Sigmoid colon (tissue), 7 donors: ENCODE results near the gene FOLR1. TPM values are rescaled to one million over a fixed set of nuclear protein-coding genes. Genes with fewer than 3 reads are reported as not detected.
A peak's percentile ranks its signal among the peaks of the same experiment; 100 is the strongest.
"Not testable (repeated sequence)": the region's sequence is repeated elsewhere in the genome, so short reads cannot be mapped to it uniquely, and the experiment has no call there.

Experiments
- DNase-seq: peaks from one replicate; pipeline ENCODE4 v3.0.0-alpha.2; 2019
- H3K27ac ChIP-seq, 4 donors: fragments of 200-600 bp; sonication (generic); one replicate each; pipeline ENCODE4 v1.5.1; 2016 to 2019; ENCODE audit warnings: mild to moderate bottlenecking in 1 of 4
- H3K27me3 ChIP-seq, 3 donors: fragments of 200-600 bp; sonication (generic); one replicate each; pipeline ENCODE4 v1.5.1; 2019; ENCODE audit warnings: mild to moderate bottlenecking in 1 of 3
- H3K36me3 ChIP-seq, 4 donors: fragments of 200-600 bp; sonication (generic); one replicate each; pipeline ENCODE4 v1.5.1; 2016 to 2019
- H3K4me1 ChIP-seq, 4 donors: fragments of 200-600 bp; sonication (generic); one replicate each; pipeline ENCODE4 v1.5.1; 2017 to 2019
- H3K4me3 ChIP-seq, 4 donors: fragments of 200-600 bp; sonication (generic); one replicate each; pipeline ENCODE4 v1.5.1; 2017 to 2019; ENCODE audit warnings: mild to moderate bottlenecking in 2 of 4, moderate library complexity in 1 of 4
- H3K9me3 ChIP-seq, 4 donors: fragments of 200-600 bp in 3 of 4; sonication (generic) in 3 of 4; one replicate each; pipeline versions ENCODE4 v1.5.1 to v1.6.1; 2013 to 2019
- CTCF ChIP-seq, 4 experiments: fragments of 450-650 bp in 3 of 4; fragments of 200-600 bp in 1 of 4; IDR thresholded peaks; one replicate each; pipeline ENCODE4 v1.5.1; 2016 to 2019; ENCODE audit warnings: antibody characterized with exemption in 4 of 4, mild to moderate bottlenecking in 3 of 4, moderate library complexity in 2 of 4
- EP300 ChIP-seq, 4 donors: sonication (generic); formaldehyde crosslinking; IDR thresholded peaks; one replicate each; pipeline ENCODE4 v1.6.1; 2017; ENCODE audit warnings: antibody characterized with exemption in 4 of 4
- POLR2A ChIP-seq, 2 donors: fragments of 450-650 bp; IDR thresholded peaks; one replicate each; pipeline ENCODE4 v1.6.1; 2016; ENCODE audit warnings: antibody characterized with exemption in 2 of 2, mild to moderate bottlenecking in 2 of 2, moderate library complexity in 2 of 2
- POLR2AphosphoS5 ChIP-seq, 4 donors: sonication (generic); formaldehyde crosslinking; IDR thresholded peaks; one replicate each; pipeline ENCODE4 v1.6.1; 2017; ENCODE audit warnings: antibody characterized with exemption in 4 of 4
- WGBS, 2 donors: extraction: QIAGEN DNeasy Blood & Tissue Kit; methylation state at CpG; one replicate each; pipeline ENCODE4 v1.1.7; 2013; 5-methylcytosine and 5-hydroxymethylcytosine counted together
- intact Hi-C: fragments of 100-400 bp; cut with DNase I; formaldehyde crosslinking; loops from one replicate; pipeline ENCODE4 v1.15.1; 2023
- polyA plus RNA-seq, 3 donors: library from polyadenylated mRNA; stranded (reverse); fragments of 200-250 nt; gene quantifications; one replicate each; pipeline ENCODE4 v1.2.3, GENCODE V29; 2013
- total RNA-seq, 4 donors: library from RNA; depleted of rRNA; stranded (reverse); fragments of >200 nt; gene quantifications; one replicate each; pipeline ENCODE4 v1.1.0, GENCODE V29; 2016
- donor health status: healthy with polysubstance abuse.
- donor health status: Bipolar disorder and iron deficiency.
- donor health status: healthy.

The FOLR1 gene
- total and polyA plus RNA-seq, 7 donors, result 0.15 to 0.71 TPM; not detected in 5

GRCh38 chr11:72204886-72205285, 12.9 kb downstream of the FOLR1 start:
- H3K27me3 ChIP-seq, result no peaks in the 10 kb centered on the region
- intact Hi-C loops, result no loop called here
- no peak for DNase-seq
- H3K36me3 ChIP-seq, result no peaks in the 10 kb centered on the region
- no peaks in the 10 kb centered on the region for H3K9me3 ChIP-seq
- H3K4me3 ChIP-seq, result no peak overlapping the region
- no peaks in the 10 kb centered on the region for H3K4me1 ChIP-seq
- TF ChIP-seq POLR2A (IDR thresholded peaks at IDR 0.05) (no peak), EP300 (IDR thresholded peaks at IDR 0.05) (no peak), CTCF (IDR thresholded peaks at IDR 0.05) (no peak), POLR2AphosphoS5 (IDR thresholded peaks at IDR 0.05) (no peak)
- no peak overlapping the region for H3K27ac ChIP-seq

GRCh38 chr11:72206794-72207193, 14.9 kb downstream of the FOLR1 start:
- intact Hi-C loops, DNase-seq: not testable (repeated sequence)

GRCh38 chr11:72208281-72208680, 16.3 kb downstream of the FOLR1 start:
- no peak for TF ChIP-seq EP300 (IDR thresholded peaks at IDR 0.05)
- TF ChIP-seq POLR2AphosphoS5 (IDR thresholded peaks at IDR 0.05), result no peak
- no peak for TF ChIP-seq CTCF (IDR thresholded peaks at IDR 0.05)
- TF ChIP-seq POLR2A (IDR thresholded peaks at IDR 0.05), result no peak
- Histone ChIP-seq H3K36me3 (no peaks in the 10 kb centered on the region), H3K4me1 (no peaks in the 10 kb centered on the region), H3K4me3 (no peak overlapping the region), H3K27ac (no peak overlapping the region), H3K27me3 (no peaks in the 10 kb centered on the region), H3K9me3 (no peaks in the 10 kb centered on the region)
- WGBS, 2 donors, result 73 to 81% methylated on average over 3 of the region's 3 CpGs
- intact Hi-C loops, result no loop called here
- no peak for DNase-seq

More at GRCh38 chr11:72206794-72207193, 14.9 kb downstream of the FOLR1 start:
- not testable (repeated sequence) for H3K27ac ChIP-seq, H3K27me3 ChIP-seq, H3K4me3 ChIP-seq, H3K4me1 ChIP-seq, H3K9me3 ChIP-seq, H3K36me3 ChIP-seq
- WGBS, 2 donors, result 90 to 96% methylated on average over 2 of the region's 2 CpGs

DNA sequence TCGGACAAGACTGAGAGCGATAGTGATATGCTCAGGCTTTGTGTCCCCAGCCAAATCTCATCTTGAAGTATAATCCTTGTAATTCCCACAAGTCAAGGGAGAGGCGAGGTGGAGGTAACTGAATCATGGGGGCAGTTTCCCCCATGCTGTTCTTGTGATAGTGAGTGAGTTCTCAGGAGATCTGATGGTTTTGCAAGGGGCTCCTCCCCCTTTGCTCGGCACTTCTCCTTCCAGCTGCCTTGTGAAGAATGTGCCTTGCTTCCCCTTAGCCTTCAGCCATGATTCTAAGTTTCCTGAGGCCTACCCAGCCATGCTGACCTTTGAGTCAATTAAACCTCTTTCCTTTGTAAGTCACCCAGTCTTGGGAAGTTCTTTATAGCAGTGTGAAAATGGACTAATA, 17.2 kb downstream of the FOLR1 start:
- no peak overlapping the region for H3K27ac ChIP-seq
- no peaks in the 10 kb centered on the region for H3K27me3 ChIP-seq
- no peaks in the 10 kb centered on the region for H3K4me1 ChIP-seq
- WGBS, 2 donors, result 84 to 89% methylated on average over 4 of the region's 4 CpGs
- TF ChIP-seq EP300 (IDR thresholded peaks at IDR 0.05) (no peak), POLR2A (IDR thresholded peaks at IDR 0.05) (no peak), POLR2AphosphoS5 (IDR thresholded peaks at IDR 0.05) (no peak), CTCF (IDR thresholded peaks at IDR 0.05) (no peak)
- no peak for DNase-seq
- no peaks in the 10 kb centered on the region for H3K36me3 ChIP-seq
- no peaks in the 10 kb centered on the region for H3K9me3 ChIP-seq
- intact Hi-C loops, result no loop called here
- no peak overlapping the region for H3K4me3 ChIP-seq

- Histone ChIP-seq H3K36me3 (no peaks in the 10 kb centered on the region), H3K27ac (no peak within 1 kb of the TSS), H3K9me3 (no peaks in the 10 kb centered on the region), H3K27me3 (no peaks in the 10 kb centered on the region), H3K4me1 (no peaks in the 10 kb centered on the region), H3K4me3 (peak within 1 kb of the TSS in 2 of 4 donors; percentile 10 to 25)
- no peak for TF ChIP-seq CTCF (IDR thresholded peaks at IDR 0.05)
- TF ChIP-seq POLR2A (IDR thresholded peaks at IDR 0.05), result no peak
- TF ChIP-seq POLR2AphosphoS5 (IDR thresholded peaks at IDR 0.05), result no peak
- TF ChIP-seq EP300 (IDR thresholded peaks at IDR 0.05), result no peak
- 89 to 90% methylated on average over 6 of the region's 6 CpGs for WGBS, 2 donors
- intact Hi-C loops, result no loop called here
- DNase-seq, result no peak
Observed at GRCh38 chr11:72216638-72217037, 24.7 kb downstream of the FOLR1 start, which contains the start of gene FOLR2. TSS of gene FOLR2 (plus strand) at chr11:72216794. CDS start at chr11:72218585, 1,791 bp downstream.
